ENCODE results near the gene DIP2C. TPM values are rescaled to one million over a fixed set of nuclear protein-coding genes. Genes with fewer than 3 reads are reported as not detected.
A peak's percentile ranks its signal among the peaks of the same experiment; 100 is the strongest.

The DIP2C gene
- total RNA-seq, 2 donors from 2014 or later: 13.0 to 13.7 TPM

DNA sequence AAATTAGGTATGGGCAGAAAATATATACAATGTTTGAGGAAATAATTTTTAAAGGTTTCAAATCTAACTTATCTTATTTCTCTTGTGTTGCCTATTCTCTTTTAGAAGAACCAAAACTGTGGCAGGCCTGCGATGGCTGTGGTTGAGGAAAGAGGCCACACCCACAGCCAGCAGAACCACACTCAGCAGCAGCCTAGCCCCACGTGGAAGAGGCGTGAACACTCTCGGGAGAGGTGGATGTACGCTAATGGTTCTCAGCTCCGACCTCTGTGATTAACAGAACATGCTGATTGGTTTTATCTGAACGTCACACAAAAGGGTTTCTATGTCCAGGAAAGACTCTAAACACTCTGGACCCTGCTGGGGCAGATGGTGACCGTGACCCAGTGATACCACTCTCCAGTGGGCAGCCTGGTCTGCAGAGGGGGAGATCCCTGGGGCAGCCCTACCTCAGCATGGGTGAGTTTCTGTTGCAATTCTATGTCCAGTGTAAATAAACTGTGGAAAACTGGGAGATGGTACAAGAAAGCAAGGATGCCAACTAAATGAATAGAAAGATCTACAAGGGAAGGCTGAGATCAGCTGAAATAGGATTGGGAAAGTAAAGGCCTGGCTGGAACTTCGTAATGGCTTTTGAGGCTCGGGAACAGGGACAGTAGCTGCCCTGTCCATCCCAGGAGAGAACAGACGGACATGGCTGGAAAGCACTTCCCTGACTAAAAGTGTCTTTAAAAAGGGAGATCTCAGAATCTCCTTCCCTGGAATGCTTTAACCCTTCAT, 26.6 kb downstream of the DIP2C start:
- TF ChIP-seq, protein P1, sequence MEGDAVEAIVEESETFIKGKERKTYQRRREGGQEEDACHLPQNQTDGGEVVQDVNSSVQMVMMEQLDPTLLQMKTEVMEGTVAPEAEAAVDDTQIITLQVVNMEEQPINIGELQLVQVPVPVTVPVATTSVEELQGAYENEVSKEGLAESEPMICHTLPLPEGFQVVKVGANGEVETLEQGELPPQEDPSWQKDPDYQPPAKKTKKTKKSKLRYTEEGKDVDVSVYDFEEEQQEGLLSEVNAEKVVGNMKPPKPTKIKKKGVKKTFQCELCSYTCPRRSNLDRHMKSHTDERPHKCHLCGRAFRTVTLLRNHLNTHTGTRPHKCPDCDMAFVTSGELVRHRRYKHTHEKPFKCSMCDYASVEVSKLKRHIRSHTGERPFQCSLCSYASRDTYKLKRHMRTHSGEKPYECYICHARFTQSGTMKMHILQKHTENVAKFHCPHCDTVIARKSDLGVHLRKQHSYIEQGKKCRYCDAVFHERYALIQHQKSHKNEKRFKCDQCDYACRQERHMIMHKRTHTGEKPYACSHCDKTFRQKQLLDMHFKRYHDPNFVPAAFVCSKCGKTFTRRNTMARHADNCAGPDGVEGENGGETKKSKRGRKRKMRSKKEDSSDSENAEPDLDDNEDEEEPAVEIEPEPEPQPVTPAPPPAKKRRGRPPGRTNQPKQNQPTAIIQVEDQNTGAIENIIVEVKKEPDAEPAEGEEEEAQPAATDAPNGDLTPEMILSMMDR (conservative IDR thresholded peaks at IDR 0.05): no peak
- no peak overlapping the region for H3K4me3 ChIP-seq (ENCODE audit: low read length)
- no peaks in the 10 kb centered on the region for H3K4me1 ChIP-seq (ENCODE audit: control insufficient read depth, insufficient read depth, low read length)
- Mint-ChIP-seq H3K4me3 (no peak overlapping the region), H3K9me3 (no peaks in the 10 kb centered on the region), H3K27me3 (ENCODE audit: insufficient read depth) (no peaks in the 10 kb centered on the region), H3K36me3 (ENCODE audit: low read depth) (no peaks in the 10 kb centered on the region), H3K4me1 (peaks cover 10% of the 10 kb centered on the region), H3K27ac (no peak overlapping the region)
- WGBS, 2 experiments (ENCODE audit: insufficient coverage in 1 of 2, insufficient read length in 1 of 2): 90 to 94% methylated on average over 11 of the region's 11 CpGs
- DNase-seq: peak; percentile 25
- no peaks in the 10 kb centered on the region for H3K9me3 ChIP-seq (ENCODE audit: control insufficient read depth, low read length)
- H3K27me3 ChIP-seq (ENCODE audit: control insufficient read depth, insufficient read depth, low read length, poor library complexity, severe bottlenecking): no peaks in the 10 kb centered on the region
- H3K36me3 ChIP-seq (ENCODE audit: control insufficient read depth, insufficient read depth, low read length): no peaks in the 10 kb centered on the region
- no peak overlapping the region for H3K9ac ChIP-seq (ENCODE audit: extremely low read depth, low read length, poor library complexity, severe bottlenecking)
- peak overlapping the region; percentile 72 for H3K27ac ChIP-seq (ENCODE audit: low read depth, low read length)

DNA sequence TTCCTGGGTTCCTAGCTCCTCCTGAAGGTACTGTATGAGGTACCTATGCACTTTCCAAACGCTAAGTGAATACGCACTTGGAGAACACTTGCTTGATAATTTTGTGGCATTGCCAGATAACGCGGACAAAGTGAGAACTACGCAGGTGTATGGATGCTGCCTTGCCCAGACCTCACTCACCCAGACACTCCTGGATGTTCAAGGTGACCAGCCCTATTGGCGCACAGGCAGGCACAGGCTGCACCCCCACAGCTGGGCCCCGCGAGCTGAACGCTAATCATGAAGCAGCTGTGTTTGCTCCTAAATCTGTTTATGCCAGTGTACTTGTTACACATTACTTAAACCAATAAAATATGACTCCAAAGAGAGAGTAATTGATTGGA, 27.3 kb downstream of the DIP2C start:
- Mint-ChIP-seq H3K27ac (no peak overlapping the region), H3K4me3 (no peak overlapping the region), H3K4me1 (peaks cover 10% of the 10 kb centered on the region), H3K27me3 (ENCODE audit: insufficient read depth) (no peaks in the 10 kb centered on the region), H3K36me3 (ENCODE audit: low read depth) (no peaks in the 10 kb centered on the region), H3K9me3 (no peaks in the 10 kb centered on the region)
- TF ChIP-seq, protein P1 (conservative IDR thresholded peaks at IDR 0.05): no peak
- Histone ChIP-seq H3K27ac (ENCODE audit: low read depth, low read length) (no peak overlapping the region), H3K9ac (ENCODE audit: extremely low read depth, low read length, poor library complexity, severe bottlenecking) (no peak overlapping the region), H3K9me3 (ENCODE audit: control insufficient read depth, low read length) (no peaks in the 10 kb centered on the region), H3K4me1 (ENCODE audit: control insufficient read depth, insufficient read depth, low read length) (no peaks in the 10 kb centered on the region), H3K36me3 (ENCODE audit: control insufficient read depth, insufficient read depth, low read length) (no peaks in the 10 kb centered on the region), H3K4me3 (ENCODE audit: low read length) (no peak overlapping the region), H3K27me3 (ENCODE audit: control insufficient read depth, insufficient read depth, low read length, poor library complexity, severe bottlenecking) (no peaks in the 10 kb centered on the region)
- no peak for DNase-seq
- WGBS, 2 experiments (ENCODE audit: insufficient coverage in 1 of 2, insufficient read length in 1 of 2): 96 to 98% methylated on average over 5 to 9 of the region's 9 CpGs

DNA sequence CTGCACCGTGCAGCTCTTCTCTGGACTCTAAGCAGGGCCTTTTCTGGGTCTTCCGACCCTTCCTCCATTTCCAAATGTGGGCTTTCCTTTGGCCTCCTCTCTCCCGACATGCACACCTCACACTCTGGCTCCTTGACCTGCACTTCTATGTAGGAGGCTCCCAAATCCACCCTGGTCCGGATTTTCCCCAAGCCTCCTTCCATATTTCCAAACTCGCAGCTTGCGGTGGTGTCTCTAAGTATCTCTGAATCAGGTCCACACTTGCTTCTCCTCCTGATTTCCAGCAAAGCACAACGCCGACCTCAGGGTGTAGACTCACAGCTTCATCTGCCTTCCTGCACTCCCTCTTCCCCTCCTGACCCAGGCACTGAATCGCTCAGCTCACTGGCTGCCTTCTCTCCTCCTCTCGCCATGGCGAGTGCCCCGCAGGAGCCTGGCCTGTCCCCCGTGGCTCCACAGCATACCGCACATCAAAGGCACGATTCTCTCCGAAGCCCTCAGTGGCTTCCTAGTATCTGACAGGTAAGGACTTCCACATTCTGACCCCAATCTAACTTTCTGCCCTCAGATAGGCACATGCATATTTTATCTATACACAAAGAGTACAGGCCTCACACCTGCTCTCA, 27.8 kb downstream of the DIP2C start:
- TF ChIP-seq, protein P1 (conservative IDR thresholded peaks at IDR 0.05): no peak
- H3K27me3 ChIP-seq (ENCODE audit: control insufficient read depth, insufficient read depth, low read length, poor library complexity, severe bottlenecking): no peaks in the 10 kb centered on the region
- H3K27ac Mint-ChIP-seq: peak overlapping the region; percentile 7
- WGBS, 2 experiments (ENCODE audit: insufficient coverage in 1 of 2, insufficient read length in 1 of 2): 78% methylated on average over 12 to 16 of the region's 16 CpGs
- H3K4me3 Mint-ChIP-seq: no peak overlapping the region
- no peaks in the 10 kb centered on the region for H3K4me1 ChIP-seq (ENCODE audit: control insufficient read depth, insufficient read depth, low read length)
- no peaks in the 10 kb centered on the region for H3K36me3 Mint-ChIP-seq (ENCODE audit: low read depth)
- no peaks in the 10 kb centered on the region for H3K9me3 Mint-ChIP-seq
- H3K4me3 ChIP-seq (ENCODE audit: low read length): no peak overlapping the region
- no peaks in the 10 kb centered on the region for H3K36me3 ChIP-seq (ENCODE audit: control insufficient read depth, insufficient read depth, low read length)
- H3K9ac ChIP-seq (ENCODE audit: extremely low read depth, low read length, poor library complexity, severe bottlenecking): no peak overlapping the region
- DNase-seq: peak; percentile 65
- peaks cover 10% of the 10 kb centered on the region for H3K4me1 Mint-ChIP-seq
- no peak overlapping the region for H3K27ac ChIP-seq (ENCODE audit: low read depth, low read length)
- H3K27me3 Mint-ChIP-seq (ENCODE audit: insufficient read depth): no peaks in the 10 kb centered on the region
- H3K9me3 ChIP-seq (ENCODE audit: control insufficient read depth, low read length): no peaks in the 10 kb centered on the region
